ENCODE measurements around the gene WNT4. TPM values are rescaled to one million over a fixed set of nuclear protein-coding genes. Genes with fewer than 3 reads are reported as not detected.

The WNT4 gene
- total and polyA plus RNA-seq, 9 of the 15 experiments (the other 6 are each of a cell fraction or from before 2014, with no cell fraction given) = 0.01 TPM; not detected in 8

- H3K4me3 ChIP-seq = no peak overlapping the region
- H3K27me3 ChIP-seq (ENCODE audit: control insufficient read depth in 2 of 2, insufficient read depth in 2 of 2, low read length in 2 of 2) = peaks cover 29 to 73% of the 10 kb centered on the region in 2 experiments; a peak in 3 of 5 replicates
- FAIRE-seq (no peak), DNase-seq (ENCODE audit: extremely low read depth in 1 of 4, low spot score in 3 of 4) (no peak), ATAC-seq (no peak)
- intact Hi-C loops (cut with micrococcal nuclease) = loop anchor here (2.0 to 5.0 kb wide), 4 partner anchors 73 to 509 kb away; partner anchors contain the start of gene C1QC
- H3K4me2 ChIP-seq (ENCODE audit: insufficient read depth, low read length) = no peak overlapping the region
- no peak overlapping the region; a peak in 1 of 4 replicates for H3K9ac ChIP-seq (ENCODE audit: insufficient read depth in 1 of 2, low read depth in 2 of 2, low read length in 2 of 2)
- peaks cover 44% of the 10 kb centered on the region; the same call in 1 of the 2 replicates for H4K20me1 ChIP-seq (replicated peaks; ENCODE audit: control insufficient read depth, insufficient read depth, low read length)
- in situ Hi-C loops (cut with MboI) = loop anchor here (5.0 kb wide), 2 partner anchors 283 to 513 kb away; no protein-coding TSS in a partner anchor
- CTCF ChIA-PET (ENCODE audit: low intra/inter-chr PET ratio) = no interaction called here
- 4% methylated on average over 14 of the region's 15 CpGs for WGBS (ENCODE audit: insufficient coverage, low coverage, missing lambda C conversion rate)
- no peaks in the 10 kb centered on the region for H3K36me3 ChIP-seq (ENCODE audit: control insufficient read depth, insufficient read depth, low read length)
- no peak for TF ChIP-seq SAFB (IDR thresholded peaks at IDR 0.05; ENCODE audit: borderline replicate concordance, low read depth, low read length)
- no peak for TF ChIP-seq MCM2 (IDR thresholded peaks at IDR 0.05; ENCODE audit: low read depth)
- TF ChIP-seq BCL6 (CRISPR knock-in tag; IDR thresholded peaks at IDR 0.05) = no peak
- no peak for TF ChIP-seq ZNF511 (CRISPR knock-in tag; IDR thresholded peaks at IDR 0.05)
- no peak for TF ChIP-seq ZHX1 (conservative IDR thresholded peaks at IDR 0.05; ENCODE audit: low read length)
- no peak for TF ChIP-seq HEY1 (CRISPR knock-in tag; IDR thresholded peaks at IDR 0.05; ENCODE audit: borderline replicate concordance)
- no peak for TF ChIP-seq CHD1 (IDR thresholded peaks at IDR 0.05; ENCODE audit: low read length)
- no peak for TF ChIP-seq FOXP1 (CRISPR knock-in tag; IDR thresholded peaks at IDR 0.05)
- no peak for TF ChIP-seq ZNF133 (CRISPR knock-in tag; IDR thresholded peaks at IDR 0.05)
- TF ChIP-seq RCOR1 (IDR thresholded peaks at IDR 0.05; ENCODE audit: borderline replicate concordance in 1 of 2, low read depth in 2 of 2, low read length in 2 of 2) = no peak
- TF ChIP-seq ZNF224 (CRISPR knock-in tag; IDR thresholded peaks at IDR 0.05) = no peak
- TF ChIP-seq PBX2 (CRISPR knock-in tag; IDR thresholded peaks at IDR 0.05; ENCODE audit: low read depth) = no peak
- TF ChIP-seq PBX2 (tag; conservative IDR thresholded peaks at IDR 0.05; ENCODE audit: low read depth) = no peak
- TF ChIP-seq GABPB2 (CRISPR knock-in tag; conservative IDR thresholded peaks at IDR 0.05) = no peak
- no peak for TF ChIP-seq NEUROD1 (IDR thresholded peaks at IDR 0.05; ENCODE audit: borderline replicate concordance, low read depth, low read length, partially characterized antibody)
- no peak for TF ChIP-seq ZNF41 (CRISPR knock-in tag; conservative IDR thresholded peaks at IDR 0.05)
- BruUV-seq (replicated peaks) = no TSS peak
- H3K27ac ChIP-seq (ENCODE audit: extremely low read depth, low read depth, low read length) = no peak overlapping the region
- peaks cover 0 to 30% of the 10 kb centered on the region in 2 experiments; a peak in 2 of 5 replicates for H3K4me1 ChIP-seq (replicated peaks in 1 of 2; ENCODE audit: control insufficient read depth in 2 of 2, insufficient read depth in 2 of 2, low read length in 2 of 2)
- no peaks in the 10 kb centered on the region for H3K79me2 ChIP-seq (ENCODE audit: control insufficient read depth, insufficient read depth, low read length)
- H2AFZ ChIP-seq (ENCODE audit: low read depth, low read length) = no peak overlapping the region
- H3K9me3 ChIP-seq (replicated peaks; ENCODE audit: control insufficient read depth, insufficient read depth, low read depth, low read length) = no peaks in the 10 kb centered on the region
- POLR2A ChIA-PET = interaction anchor here (0.7 to 1.2 kb wide), 2 partner anchors 250 to 282 kb away, joined by 3 read pairs; no protein-coding TSS in a partner anchor
- H3K9me1 ChIP-seq (ENCODE audit: control insufficient read depth, insufficient read depth, low read length) = no peaks in the 10 kb centered on the region
These were observed 9.0 kb downstream of the WNT4 start for GRCh38 chr1:22133931-22134324.
